Measurements from ENCODE around the gene UMPS.
"Not testable (repeated sequence)": the region's sequence is repeated elsewhere in the genome, so short reads cannot be mapped to it uniquely, and the experiment has no call there.

The UMPS gene

GRCh38 chr3:124780356-124780755 is 50.1 kb downstream of the UMPS start:
- H3K36me3 ChIP-seq (replicated peaks; ENCODE audit: insufficient read depth, low read length), result no peaks in the 10 kb centered on the region
- DNase-seq, result no peak
- H3K9ac ChIP-seq (ENCODE audit: low read length), result no peak overlapping the region
- no peak overlapping the region for H3K4me3 ChIP-seq (ENCODE audit: low read length)
- no peak overlapping the region for H2AFZ ChIP-seq (ENCODE audit: low read length)
- no peak overlapping the region for H3K4me2 ChIP-seq (ENCODE audit: low read depth, low read length)
- no peaks in the 10 kb centered on the region for H3K9me2 ChIP-seq (replicated peaks; ENCODE audit: insufficient read depth, low read length)
- peaks cover 20% of the 10 kb centered on the region for H3F3A ChIP-seq (ENCODE audit: insufficient read depth, low read length)
- peaks cover 4% of the 10 kb centered on the region for H3K79me2 ChIP-seq (ENCODE audit: low read length)
- no peaks in the 10 kb centered on the region for H4K20me1 ChIP-seq (ENCODE audit: insufficient read depth, low read length)
- no peaks in the 10 kb centered on the region for H3K27me3 ChIP-seq (replicated peaks; ENCODE audit: insufficient read depth, low read length)
- TF ChIP-seq EZH2phosphoT487 (IDR thresholded peaks at IDR 0.05; ENCODE audit: low read length) (no peak), CTCF (IDR thresholded peaks at IDR 0.05; ENCODE audit: low read length) (no peak), EZH2 (optimal IDR thresholded peaks at IDR 0.05; ENCODE audit: low read depth, low read length) (no peak)
- H3K9me3 ChIP-seq (replicated peaks; ENCODE audit: insufficient read depth, low read length), result no peaks in the 10 kb centered on the region
- no peak overlapping the region for H3K27ac ChIP-seq (ENCODE audit: low read length)
- H3K4me1 ChIP-seq (ENCODE audit: low read length), result peaks cover 49% of the 10 kb centered on the region

GRCh38 chr3:124780761-124781475 is 50.7 kb downstream of the UMPS start:
- peaks cover 55% of the 10 kb centered on the region for H3K4me1 ChIP-seq (ENCODE audit: low read length)
- H3K9ac ChIP-seq (ENCODE audit: low read length), result no peak overlapping the region
- H3F3A ChIP-seq (ENCODE audit: insufficient read depth, low read length), result peaks cover 26% of the 10 kb centered on the region
- no peaks in the 10 kb centered on the region for H3K9me3 ChIP-seq (replicated peaks; ENCODE audit: insufficient read depth, low read length)
- H3K27me3 ChIP-seq (replicated peaks; ENCODE audit: insufficient read depth, low read length), result no peaks in the 10 kb centered on the region
- H3K27ac ChIP-seq (ENCODE audit: low read length), result no peak overlapping the region
- no peak for TF ChIP-seq EZH2 (optimal IDR thresholded peaks at IDR 0.05; ENCODE audit: low read depth, low read length)
- no peak for TF ChIP-seq CTCF (IDR thresholded peaks at IDR 0.05; ENCODE audit: low read length)
- no peak for TF ChIP-seq EZH2phosphoT487 (IDR thresholded peaks at IDR 0.05; ENCODE audit: low read length)
- DNase-seq, result no peak
- H3K79me2 ChIP-seq (ENCODE audit: low read length), result peaks cover 4% of the 10 kb centered on the region
- no peaks in the 10 kb centered on the region for H3K9me2 ChIP-seq (replicated peaks; ENCODE audit: insufficient read depth, low read length)
- H4K20me1 ChIP-seq (ENCODE audit: insufficient read depth, low read length), result no peaks in the 10 kb centered on the region
- no peak overlapping the region for H2AFZ ChIP-seq (ENCODE audit: low read length)
- H3K4me2 ChIP-seq (ENCODE audit: low read depth, low read length), result no peak overlapping the region
- H3K36me3 ChIP-seq (replicated peaks; ENCODE audit: insufficient read depth, low read length), result no peaks in the 10 kb centered on the region
- H3K4me3 ChIP-seq (ENCODE audit: low read length), result no peak overlapping the region

- no peak for DNase-seq
- H2AFZ ChIP-seq (ENCODE audit: low read length), result no peak overlapping the region
- H3K36me3 ChIP-seq (replicated peaks; ENCODE audit: insufficient read depth, low read length), result no peaks in the 10 kb centered on the region
- H3K9me2 ChIP-seq (replicated peaks; ENCODE audit: insufficient read depth, low read length), result no peaks in the 10 kb centered on the region
- peaks cover 4% of the 10 kb centered on the region for H3K79me2 ChIP-seq (ENCODE audit: low read length)
- H3K4me1 ChIP-seq (ENCODE audit: low read length), result peaks cover 63% of the 10 kb centered on the region
- no peak overlapping the region for H3K4me2 ChIP-seq (ENCODE audit: low read depth, low read length)
- H3F3A ChIP-seq (ENCODE audit: insufficient read depth, low read length), result peaks cover 33% of the 10 kb centered on the region
- no peaks in the 10 kb centered on the region for H3K9me3 ChIP-seq (replicated peaks; ENCODE audit: insufficient read depth, low read length)
- H4K20me1 ChIP-seq (ENCODE audit: insufficient read depth, low read length), result no peaks in the 10 kb centered on the region
- H3K4me3 ChIP-seq (ENCODE audit: low read length), result no peak overlapping the region
- no peak overlapping the region for H3K27ac ChIP-seq (ENCODE audit: low read length)
- no peak for TF ChIP-seq CTCF (IDR thresholded peaks at IDR 0.05; ENCODE audit: low read length)
- TF ChIP-seq EZH2 (optimal IDR thresholded peaks at IDR 0.05; ENCODE audit: low read depth, low read length), result no peak
- TF ChIP-seq EZH2phosphoT487 (IDR thresholded peaks at IDR 0.05; ENCODE audit: low read length), result no peak
- H3K9ac ChIP-seq (ENCODE audit: low read length), result no peak overlapping the region
- no peaks in the 10 kb centered on the region for H3K27me3 ChIP-seq (replicated peaks; ENCODE audit: insufficient read depth, low read length)
These were observed 51.5 kb downstream of the UMPS start for GRCh38 chr3:124781476-124782376.

GRCh38 chr3:124782377-124782712 is 52.1 kb downstream of the UMPS start:
- not testable (repeated sequence) for H3K9me3 ChIP-seq (replicated peaks; ENCODE audit: insufficient read depth, low read length); H3K27ac ChIP-seq (ENCODE audit: low read length); H3K9me2 ChIP-seq (replicated peaks; ENCODE audit: insufficient read depth, low read length); H3K9ac ChIP-seq (ENCODE audit: low read length); H3K36me3 ChIP-seq (replicated peaks; ENCODE audit: insufficient read depth, low read length); DNase-seq; H3K27me3 ChIP-seq (replicated peaks; ENCODE audit: insufficient read depth, low read length); H3K4me3 ChIP-seq (ENCODE audit: low read length); H3K79me2 ChIP-seq (ENCODE audit: low read length); H3K4me2 ChIP-seq (ENCODE audit: low read depth, low read length); H4K20me1 ChIP-seq (ENCODE audit: insufficient read depth, low read length); H2AFZ ChIP-seq (ENCODE audit: low read length)
- Histone ChIP-seq H3F3A (ENCODE audit: insufficient read depth, low read length) (peaks cover 38% of the 10 kb centered on the region), H3K4me1 (ENCODE audit: low read length) (peaks cover 69% of the 10 kb centered on the region)

All from MM.1S (cell line).